HG03064 (cell line): ENCODE data around the gene PAPOLG.
"Not testable (repeated sequence)": the region's sequence is repeated elsewhere in the genome, so short reads cannot be mapped to it uniquely, and the experiment has no call there.

Experiments
- ATAC-seq: cut with Tn5 transposase; IDR thresholded peaks from one replicate; pipeline ENCODE4 v1.9.1; 2021; ENCODE audit warnings: low read depth; ENCODE audit not compliant: unreplicated experiment

The PAPOLG gene

DNA sequence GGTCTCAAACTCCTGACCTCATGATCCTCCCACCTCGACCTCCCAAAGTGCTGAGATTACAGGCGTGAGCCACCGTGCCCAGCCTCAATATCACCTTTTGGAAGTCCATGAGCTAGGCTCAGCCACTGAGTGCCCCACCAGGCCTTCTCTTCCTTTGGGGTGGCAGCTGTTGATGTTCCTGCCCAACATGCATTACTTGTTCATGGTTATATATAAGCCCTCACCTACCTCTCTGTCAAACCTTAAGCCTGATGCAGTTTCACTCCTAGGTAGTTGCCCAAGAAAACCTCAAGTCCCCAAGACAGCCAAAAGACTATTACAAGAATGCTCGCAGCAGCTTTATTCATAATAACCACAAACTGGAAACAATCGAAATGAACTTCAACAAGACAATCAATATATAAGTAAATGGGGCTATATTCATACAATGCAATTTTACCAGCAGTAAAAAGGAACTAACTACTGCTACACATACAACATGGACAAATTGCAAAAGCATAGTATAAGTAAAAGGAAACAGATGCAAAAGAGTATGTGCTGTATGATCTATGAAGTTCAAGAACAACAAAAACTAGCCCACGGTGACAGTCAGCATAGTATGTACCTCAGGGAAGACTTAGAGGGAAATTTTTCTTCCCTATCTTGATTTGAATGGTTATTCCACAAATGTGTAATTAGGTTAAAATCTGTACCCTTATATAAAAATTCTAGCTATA, 65.7 kb downstream of the PAPOLG start:
- ATAC-seq: no peak

DNA sequence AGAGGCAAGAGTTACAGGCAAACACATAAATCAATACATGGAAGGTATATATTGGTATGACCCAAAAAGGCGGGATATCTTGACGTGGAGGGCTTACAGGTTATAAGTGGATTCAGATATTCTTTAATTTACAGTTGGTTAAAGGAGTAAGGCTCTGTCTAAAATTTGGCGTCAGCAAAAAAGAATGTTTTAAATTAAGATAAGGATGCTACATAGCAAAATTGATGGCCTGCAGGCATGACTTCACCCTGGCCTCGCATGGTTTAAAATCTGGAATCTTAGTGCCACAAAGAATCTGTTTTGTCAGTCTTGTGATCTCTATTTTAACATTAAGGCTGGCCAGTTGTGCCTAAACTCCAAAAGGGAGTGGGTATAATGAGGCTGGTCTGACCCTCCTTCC, 66.9 kb downstream of the PAPOLG start:
- ATAC-seq: no peak

DNA sequence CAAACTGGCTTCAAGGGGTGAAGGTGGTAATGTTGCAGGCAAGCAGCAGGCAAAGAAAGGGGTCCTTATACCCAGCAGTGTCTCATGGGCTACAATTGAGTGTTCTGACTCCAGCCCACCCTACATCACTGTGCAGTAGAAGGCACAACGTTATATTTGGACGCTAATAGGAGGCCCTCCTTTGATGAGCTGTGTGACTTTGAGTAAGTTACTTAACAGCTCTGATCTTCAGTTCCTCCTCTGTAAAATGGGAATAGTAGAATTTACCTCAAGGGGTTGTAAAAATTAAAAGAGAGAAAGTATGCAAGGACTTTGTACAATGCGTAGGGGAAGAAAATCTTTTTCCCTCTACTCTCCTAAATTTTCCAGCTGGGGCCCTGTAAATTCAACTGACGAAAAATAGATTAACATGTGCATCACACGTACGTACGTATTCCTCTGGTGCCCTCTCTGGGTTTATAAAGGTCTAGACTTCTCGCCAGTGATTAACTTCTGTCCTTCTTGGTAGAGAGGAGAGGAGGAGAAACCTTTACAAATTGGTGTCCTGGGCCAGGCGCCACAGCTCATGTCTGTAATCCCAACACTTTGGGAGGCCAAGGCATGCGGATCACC, 67.7 kb downstream of the PAPOLG start:
- ATAC-seq: no peak

DNA sequence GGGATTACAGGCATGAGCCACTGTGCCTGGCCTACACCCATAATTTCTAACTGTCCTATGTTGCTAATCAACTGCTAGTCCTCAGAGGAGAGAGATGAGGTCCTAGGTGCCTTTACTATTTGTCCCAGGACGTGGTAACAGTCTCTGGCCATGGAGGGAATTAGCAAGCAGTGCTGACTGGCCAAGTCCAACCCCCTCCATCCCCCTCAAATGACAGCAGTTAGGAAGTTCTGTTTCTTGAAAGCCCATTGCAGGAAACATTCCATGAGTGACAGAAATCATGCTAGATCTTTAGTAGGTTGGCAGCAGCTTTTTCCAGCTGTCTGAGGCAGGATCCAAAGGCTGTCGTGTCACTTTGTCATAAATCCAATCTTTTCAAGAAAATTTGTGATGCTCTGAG, 69.6 kb downstream of the PAPOLG start:
- no peak for ATAC-seq

DNA sequence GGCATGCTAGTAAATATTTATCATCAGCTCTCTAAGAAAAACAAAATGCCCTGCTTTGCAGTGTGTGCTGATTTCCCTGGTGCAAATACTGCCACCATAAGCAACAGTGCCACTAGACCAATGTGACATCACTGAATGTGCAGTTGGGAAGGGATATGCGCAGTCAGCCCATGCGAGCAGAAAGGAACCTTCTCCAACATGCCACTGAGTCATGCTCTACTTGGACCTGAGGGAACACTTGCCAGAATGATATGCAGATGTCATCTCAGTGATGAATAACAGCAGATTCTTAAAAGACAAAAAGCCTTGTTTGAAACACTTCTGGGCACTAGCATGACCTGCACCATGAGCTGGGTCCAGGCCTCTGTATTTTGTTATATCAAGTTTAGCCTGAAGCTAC, 70.0 kb downstream of the PAPOLG start:
- ATAC-seq: no peak

DNA sequence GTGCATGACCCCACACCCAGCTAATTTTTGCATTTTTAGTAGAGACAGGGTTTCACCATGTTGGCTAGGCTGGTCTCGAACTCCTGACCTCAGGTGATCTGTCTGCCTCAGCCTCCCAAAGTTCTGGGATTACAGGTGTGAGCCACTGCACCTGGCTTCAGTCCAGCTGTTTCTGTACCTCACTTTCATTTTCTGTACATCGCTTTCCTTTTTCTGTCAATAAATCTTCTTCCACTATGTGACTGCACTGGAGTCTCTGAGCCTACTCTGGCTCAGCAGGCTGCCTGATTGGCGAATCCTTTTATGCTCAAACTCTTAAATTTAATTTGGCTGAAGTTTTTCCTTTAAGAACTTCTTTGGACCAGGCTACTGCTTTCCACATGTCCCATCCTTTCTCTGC, 70.8 kb downstream of the PAPOLG start:
- not testable (repeated sequence) for ATAC-seq

DNA sequence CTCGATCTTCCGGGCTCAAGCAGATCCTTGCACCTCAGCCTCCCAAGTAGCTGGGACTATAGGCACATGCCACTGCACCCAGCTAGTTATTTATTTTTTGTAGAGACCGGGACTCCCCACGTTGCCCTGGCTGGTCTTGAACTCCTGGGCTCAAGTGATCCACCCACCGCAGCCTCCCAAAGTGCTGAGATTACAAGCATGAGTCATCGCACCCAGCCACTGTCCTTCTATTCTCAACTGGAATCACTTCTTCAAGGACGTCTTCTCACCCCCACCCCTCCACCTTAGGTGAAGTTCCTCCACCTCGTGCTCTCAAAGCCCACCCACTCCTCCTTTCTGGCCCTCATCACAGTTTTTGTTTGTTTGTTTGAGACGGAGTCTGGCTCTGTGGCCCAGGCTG, 71.3 kb downstream of the PAPOLG start:
- ATAC-seq: no peak

DNA sequence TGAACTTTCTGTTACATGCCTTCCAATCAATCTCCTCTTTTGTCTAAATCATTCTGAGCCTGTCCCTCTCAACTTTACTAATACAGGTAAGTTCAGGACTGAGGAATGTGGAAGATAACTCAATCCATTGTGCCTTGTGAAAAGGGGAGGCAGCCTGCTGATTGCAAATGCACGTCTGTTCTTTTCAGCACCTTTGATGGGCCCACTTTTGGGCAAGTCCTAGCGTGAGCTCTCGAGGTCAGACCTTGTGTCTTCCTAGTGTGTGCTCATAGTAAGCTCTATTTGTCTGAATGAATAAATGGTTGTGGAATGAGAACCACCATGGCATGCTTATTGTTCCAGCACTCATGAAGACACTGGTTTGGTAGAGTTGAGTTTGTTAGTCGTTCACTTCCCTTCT, 74.9 kb downstream of the PAPOLG start:
- ATAC-seq: no peak

DNA sequence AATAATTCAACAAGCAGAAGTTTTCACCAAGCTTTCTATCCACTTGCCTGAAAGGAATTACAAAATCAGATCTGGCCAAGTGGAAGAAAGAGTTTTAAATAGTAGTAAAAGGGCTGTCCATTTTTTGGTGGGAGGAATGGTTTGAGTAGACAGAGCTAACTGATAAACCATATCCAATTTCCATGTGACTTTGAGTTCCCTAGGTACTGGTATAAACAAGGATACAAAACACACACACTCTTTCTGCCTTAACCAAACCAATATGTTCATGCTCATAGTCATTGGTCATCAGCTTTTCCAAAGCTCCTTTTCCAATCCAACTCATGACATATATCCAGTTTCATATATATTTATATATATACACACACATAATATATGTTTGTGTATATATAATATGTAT, 75.9 kb downstream of the PAPOLG start:
- ATAC-seq: no peak

DNA sequence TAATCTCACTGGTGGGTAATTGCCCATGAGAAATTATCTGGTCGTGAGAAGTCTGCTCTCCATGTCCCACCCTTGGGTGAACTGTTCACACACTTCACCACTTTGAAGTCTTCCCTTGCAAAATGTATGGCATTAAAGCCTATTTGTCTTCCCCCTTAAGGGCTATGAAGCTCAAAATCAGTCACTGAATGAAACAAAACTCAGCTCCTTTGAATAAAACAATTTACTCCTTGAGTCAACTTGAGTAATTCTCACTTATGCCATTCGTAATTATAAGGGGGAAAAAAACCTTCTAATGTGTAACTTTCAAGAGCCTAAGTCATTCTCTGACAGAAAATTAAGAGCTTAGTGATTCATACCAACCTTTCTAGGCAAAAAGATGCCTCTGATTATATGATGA, 76.6 kb downstream of the PAPOLG start:
- ATAC-seq: no peak

DNA sequence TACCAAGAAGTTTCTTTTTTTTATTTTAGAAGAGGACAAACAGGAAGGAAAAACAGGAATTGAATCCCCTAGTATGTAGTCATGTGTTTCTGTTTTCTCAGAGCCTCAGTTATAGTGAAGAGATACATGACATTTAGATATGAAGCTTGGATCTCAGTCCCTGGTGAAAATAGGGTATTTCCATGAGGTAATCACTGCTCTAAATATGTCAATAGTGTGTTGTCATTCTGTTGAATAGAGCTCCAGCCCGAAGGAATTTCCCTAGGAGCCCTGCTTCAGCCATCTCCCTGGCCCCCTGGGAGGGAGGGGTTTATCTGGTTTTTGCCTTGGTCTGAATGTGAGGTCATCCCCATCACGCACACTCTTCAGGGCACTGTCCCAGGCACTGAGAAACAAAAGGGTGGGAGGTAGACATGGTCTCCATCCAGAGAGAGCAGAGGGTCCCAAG, 78.2 kb downstream of the PAPOLG start:
- no peak for ATAC-seq

DNA sequence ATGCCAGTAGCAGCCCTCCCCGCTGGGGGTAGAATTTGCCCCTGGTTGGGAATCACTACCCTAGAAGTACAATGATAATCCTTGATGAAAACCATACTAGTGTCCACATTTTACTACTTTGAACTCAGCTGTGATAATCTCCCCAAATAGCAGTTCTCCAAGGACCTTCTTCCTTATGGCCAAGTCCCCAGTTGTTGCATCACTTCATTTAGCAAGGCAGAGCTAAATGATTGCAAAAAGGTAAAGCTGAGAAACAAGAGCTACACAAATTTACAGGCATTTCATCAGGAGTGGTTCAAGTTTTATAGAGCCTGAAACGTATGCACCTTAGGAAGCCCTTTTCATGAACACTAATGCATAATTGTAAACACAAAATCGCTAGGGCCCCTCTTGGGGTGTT, 80.4 kb downstream of the PAPOLG start:
- ATAC-seq: no peak

DNA sequence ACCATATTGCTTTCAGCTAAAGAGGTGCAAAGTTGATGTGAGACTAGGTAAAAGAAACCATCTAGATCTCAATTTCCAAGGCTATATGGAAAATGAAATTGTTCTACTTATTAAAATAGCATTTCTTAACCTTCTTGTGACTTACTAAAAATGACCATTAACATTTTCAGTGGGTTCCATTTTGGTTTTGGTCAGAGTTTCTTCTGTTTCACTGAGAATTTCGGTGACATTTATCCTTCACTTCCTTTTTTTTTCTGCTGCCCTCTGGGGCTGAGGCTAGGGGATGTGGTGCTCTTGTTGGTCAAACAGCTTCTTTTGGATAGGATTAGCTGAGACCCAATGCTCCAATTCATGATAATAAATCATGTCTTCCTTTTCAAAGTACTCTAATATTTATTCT, 81.1 kb downstream of the PAPOLG start:
- ATAC-seq: peak; percentile 26

DNA sequence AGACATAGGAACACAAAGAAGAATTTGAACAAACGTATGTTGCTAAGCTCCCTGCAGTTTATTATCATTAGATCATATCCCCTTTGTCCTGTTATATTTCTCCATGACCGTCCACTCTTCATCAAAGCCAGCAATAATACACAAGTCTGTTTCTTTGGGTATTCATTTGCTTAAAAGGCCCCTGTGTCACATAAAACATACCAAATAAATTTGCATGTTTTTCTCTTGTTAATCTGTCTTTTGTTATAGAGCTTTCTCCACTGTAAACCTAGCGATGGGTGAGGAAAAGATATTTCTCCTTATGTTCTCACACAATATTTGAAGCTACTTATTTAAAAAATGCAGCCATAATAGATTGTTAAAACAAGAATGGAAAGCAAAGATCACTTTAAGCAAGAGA, 82.4 kb downstream of the PAPOLG start:
- no peak for ATAC-seq

DNA sequence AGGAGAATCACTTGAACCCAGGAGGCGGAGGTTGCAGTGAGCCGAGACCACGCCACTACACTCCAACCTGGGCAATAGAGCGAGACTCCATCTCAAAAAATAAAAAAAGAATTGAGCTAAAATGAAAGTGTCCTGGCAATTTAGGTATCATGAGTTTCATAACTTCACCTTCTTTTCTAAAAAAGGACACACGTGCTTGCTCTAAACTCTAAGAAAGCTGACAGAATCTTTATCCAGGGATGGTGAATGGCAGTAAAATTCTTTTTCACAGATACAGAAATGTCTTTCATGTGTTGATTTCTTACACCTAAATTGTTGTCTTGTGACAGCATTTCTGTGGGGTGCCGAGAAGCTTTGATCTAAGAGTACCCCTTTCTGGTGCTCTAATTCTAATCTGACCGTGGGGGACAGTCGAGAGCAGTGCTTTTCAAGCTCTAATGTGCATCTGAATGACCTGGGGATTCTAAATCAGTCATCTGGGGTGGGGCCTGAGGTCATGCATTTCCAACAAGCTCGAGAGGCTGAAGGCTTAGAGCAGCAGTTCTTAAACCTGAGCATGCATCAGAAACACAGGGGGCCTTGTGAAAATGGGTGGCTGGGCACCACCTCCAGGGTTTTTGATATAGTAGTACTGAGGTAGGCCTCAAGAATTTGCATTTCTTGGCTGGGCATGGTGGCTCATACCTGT, 83.2 kb downstream of the PAPOLG start:
- peak; percentile 49 for ATAC-seq

DNA sequence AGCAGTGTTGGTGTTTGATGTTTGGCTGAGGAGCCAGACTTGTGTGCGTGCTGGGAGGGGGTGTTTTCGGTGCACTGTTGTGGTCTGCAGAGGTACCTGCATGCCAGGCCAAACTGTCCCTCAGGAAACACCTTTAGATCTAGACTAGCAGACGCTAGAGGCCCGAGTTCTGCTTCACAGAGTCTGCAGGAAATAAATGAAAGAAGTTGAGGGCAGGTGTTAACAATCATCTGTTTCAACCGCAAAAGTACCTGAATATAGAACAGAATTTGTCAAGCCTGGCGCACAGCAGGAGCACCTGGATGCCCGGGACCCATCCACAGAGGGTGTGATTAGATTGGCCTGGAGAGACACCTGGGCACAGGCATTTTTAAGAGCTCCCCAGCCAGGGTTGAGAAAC, 84.8 kb downstream of the PAPOLG start:
- ATAC-seq: peak; percentile 56

DNA sequence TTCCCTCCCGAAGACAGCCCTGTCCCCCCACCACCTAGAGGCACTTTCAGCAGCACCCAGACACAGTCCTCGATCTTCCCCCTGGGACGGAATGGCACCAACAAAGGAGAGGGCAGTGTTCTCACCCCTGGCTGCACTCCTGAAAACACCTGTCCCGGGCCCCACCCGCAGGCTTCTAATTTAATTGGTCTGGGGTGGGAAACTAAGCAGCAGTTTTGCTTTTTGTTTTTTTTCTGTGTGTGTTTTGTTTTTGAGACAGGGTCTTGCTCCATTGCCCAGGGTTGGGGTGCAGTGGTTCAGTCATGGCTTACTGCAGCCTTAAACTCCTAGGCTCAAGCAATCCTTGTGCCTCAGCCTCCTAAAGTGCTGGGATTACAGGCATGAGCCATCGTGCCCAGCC, 86.9 kb downstream of the PAPOLG start:
- no peak for ATAC-seq

DNA sequence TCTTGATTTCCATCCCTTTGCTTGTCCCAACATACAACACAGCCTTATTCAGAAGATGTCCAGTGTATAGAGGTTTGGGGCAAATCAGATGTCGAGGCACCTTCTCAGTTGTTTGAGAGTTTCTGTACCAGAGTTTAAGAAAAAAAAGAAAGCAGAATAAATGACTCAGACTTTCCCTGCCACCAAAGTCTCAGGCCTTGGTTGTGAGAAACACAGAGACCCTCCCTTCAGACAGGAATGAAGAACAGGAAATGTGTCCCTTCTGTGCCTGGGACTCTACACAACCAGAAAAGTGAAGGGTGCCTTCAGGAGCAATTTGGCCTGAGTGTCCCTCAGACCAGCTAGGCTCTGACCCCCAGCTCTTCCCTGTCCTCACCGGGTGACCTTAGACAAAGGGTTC, 88.0 kb downstream of the PAPOLG start:
- no peak for ATAC-seq

DNA sequence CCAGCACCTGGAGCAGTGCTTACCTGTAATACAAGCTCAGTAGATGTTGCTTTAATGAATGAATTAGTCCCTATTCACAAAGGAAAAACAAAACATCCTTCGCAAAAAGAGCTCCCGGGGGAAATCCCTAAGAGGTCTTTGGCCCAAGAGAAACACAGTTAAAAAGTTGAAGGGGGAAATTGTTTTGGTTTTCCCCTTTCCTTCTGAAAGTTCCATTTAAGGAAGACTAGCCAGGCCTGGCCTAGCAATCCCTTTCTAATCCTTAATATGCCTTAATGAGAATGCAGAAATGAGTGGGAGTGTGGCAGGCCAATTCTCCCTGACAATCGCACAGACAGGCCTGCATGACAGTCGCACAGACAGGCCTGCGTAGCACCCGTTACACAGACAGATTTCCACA, 91.8 kb downstream of the PAPOLG start:
- ATAC-seq: no peak
